GM21381 (cell line): ENCODE measurements around the gene VAV3.

ENCODE experiments used
- ATAC-seq: cut with Tn5 transposase; IDR thresholded peaks from one replicate; pipeline ENCODE4 v1.9.1; 2021; ENCODE audit warnings: mild to moderate bottlenecking, moderate library complexity; ENCODE audit not compliant: unreplicated experiment

VAV3 gene

DNA sequence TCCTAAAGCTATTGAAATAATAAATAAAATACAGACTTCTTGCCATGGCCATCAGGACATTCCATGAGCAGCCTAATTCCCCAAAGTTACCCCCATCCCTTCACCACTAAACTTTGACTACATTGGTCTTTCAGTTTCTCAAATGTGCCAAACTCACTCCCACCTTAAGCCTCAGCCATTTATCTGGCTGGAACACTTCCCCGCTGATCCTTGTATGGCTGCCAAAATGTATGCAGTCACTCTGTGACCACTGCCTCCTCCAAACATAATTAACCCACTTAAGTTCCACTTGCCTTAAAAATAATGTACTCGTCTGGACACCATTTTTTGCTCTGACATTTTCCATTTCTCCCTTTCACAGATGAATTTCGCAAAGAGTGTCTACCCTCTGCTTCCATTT, 416.7 kb downstream of the VAV3 start:
- ATAC-seq: no peak

DNA sequence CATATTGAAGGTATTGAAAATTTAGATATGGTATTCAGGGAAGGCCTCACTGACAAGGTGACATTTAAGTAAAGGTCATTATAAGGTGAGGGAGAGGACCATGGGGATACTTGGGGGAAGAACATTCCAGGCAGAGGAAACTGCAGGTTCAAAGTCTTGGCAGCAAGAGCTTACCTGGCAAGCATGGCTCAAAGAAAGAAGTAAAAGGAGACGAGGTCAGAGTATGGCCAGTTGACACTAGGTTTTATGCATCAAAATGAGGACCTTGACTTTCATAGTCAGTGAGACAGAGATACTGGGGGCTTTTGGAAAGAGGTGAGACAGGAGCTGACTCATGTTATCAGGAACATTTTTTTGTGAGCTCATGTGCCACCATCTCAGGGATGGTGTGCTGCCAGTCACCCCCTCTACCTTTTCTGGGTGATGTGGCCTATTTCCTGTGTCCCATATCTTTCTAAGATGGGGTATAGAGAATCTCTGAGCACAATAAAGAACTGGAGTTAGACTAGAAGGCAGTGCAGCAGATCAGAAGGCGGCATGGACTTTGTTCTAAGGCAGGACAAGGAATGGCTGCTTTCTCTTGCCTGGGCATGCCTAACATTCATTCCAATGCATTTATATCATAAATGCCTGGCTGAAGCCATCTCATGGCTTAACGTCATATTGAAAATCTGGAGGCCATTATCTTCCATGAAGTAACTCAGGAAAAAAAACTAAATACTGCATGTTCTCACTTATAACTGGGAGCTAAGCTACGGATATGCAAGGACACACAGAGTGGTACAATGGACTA, 417.4 kb downstream of the VAV3 start:
- ATAC-seq: no peak

DNA sequence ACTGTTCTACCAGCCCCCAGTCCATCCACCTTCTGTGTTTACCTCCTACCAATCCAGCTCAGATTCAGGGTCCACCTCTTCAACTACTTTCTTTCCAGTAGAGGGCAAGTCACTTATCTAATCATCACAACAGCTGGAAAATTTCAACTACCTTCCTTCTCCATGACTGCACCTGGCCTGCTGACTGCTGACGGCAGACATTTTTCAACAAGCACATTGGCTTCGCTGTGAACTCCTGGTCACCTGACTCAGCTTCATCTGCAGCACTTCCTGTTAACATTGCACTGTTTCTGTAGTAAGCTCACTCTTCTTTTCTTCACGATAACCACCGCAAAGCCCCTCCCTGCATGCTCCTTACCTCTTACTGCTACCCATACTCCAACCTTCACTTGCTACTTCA, 418.4 kb downstream of the VAV3 start:
- ATAC-seq: no peak

DNA sequence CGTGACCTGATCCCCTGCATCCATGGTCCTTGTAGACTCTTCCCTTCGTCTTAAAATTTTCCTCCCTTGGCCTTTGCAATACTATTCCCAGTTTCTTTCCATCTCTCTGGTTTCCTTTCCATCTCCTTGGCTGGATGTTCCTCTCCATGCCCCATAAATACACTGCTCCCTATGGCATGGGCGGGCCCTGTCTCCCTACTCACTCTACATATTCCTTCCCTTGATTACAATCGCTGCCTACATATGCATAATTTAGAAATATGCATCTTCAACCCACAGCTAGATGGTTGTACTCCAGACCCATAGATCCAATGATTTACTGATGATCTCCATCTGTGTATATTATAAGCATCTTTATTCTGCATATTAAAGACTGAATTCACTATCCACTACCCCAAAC, 419.1 kb downstream of the VAV3 start:
- no peak for ATAC-seq

DNA sequence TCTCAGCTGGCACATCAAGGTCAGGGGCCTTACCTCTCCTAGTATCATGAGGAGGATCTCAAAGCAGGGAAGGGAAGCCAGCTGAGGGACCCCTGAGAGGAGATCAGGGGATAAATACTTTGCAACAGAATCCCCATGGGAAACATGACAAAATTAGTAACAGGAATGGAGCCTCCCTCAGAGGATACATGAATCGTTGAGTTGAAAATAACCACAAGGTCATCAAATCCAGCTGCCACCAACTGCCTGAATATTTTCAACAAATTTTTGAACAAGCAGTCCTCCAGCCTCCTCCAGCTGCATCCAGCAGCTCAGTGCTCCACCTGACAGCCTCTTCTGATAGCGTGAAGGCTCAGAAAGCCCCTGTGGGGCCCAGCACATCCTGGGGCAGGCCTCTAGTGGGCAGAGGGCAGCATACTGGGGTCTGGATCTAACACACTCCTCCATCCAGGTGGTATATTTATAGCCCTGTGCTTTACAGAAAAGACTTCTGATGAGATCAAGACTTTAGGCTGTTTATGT, 419.9 kb downstream of the VAV3 start:
- ATAC-seq: no peak

DNA sequence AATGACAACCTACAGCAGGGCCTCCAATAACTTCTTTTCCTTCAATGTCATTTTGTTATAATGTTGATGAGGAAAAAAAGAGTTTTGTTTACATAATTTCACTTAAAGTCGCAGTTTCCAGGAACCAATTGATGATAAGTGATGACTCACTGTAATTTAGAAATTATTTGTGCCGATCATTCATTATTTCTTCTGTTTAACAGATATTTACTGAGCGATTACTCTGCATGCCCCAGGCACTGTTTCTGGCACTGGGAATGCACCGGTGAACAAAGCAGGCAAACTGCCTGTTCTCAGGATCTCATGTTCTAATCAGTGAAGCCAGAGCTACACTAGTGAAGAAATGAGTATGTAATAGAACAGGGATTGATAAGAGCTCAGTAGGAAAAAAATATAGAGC, 420.7 kb downstream of the VAV3 start:
- no peak for ATAC-seq

DNA sequence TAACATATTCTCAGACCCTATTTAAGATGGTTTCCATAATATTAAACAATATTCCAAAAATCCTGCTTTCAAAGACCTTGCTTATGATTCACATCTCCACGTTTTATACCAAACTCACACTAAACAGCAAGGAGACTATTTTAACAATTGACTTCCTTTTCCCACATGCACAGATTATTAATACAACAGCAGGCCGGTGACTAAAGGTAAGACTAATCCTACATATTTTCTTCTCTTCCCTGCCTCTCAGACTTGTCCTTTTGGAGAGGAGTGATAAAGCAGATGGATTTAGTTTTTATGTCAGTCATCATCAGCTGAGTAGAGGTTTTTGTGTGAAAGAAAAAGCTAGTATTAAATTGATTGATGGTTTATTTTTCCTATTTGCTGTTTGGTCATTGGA, 423.6 kb downstream of the VAV3 start:
- no peak for ATAC-seq

DNA sequence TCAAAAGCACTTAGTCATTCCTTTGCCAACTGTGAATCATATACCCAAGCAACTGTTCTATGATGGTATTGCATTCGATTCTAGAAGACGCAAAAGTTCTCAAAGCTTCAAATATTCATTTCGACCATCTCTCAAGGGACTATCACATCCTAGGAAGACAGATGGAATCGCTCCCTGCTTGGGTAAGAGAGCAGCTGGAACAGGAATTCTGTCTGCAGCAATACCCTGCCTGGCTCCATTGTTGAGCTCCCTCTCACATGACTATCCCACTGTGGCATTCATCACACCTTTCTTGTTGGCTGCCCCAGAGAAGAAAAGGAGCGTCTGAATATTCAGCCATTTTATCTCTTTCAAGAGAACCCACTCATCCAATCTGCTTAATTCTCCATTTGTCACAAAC, 426.5 kb downstream of the VAV3 start:
- no peak for ATAC-seq

- no peak for ATAC-seq
Observed at GRCh38 chr1:107536266-107536665, 428.7 kb downstream of the VAV3 start.

DNA sequence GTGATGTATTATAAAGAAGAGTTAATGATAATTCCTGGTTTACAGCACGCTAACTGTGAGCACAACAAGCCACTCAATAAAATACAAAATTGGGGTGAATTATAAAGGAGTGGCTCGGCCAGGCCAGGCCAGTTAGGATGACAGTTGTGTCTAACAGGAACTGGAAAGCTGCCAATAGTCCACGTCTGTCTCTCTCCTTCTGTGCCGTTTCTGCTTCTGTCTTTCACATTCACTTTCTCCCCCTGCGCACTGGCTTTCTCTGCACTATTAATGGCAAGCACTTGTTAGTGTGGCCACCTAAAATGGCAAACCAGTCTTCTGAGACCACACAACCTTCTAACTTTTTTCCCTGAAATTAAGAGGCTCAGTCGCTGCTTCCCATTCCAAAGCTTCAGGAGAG, 429.9 kb downstream of the VAV3 start:
- ATAC-seq: no peak

GRCh38 chr1:107534632-107535031, 430.3 kb downstream of the VAV3 start:
- no peak for ATAC-seq

DNA sequence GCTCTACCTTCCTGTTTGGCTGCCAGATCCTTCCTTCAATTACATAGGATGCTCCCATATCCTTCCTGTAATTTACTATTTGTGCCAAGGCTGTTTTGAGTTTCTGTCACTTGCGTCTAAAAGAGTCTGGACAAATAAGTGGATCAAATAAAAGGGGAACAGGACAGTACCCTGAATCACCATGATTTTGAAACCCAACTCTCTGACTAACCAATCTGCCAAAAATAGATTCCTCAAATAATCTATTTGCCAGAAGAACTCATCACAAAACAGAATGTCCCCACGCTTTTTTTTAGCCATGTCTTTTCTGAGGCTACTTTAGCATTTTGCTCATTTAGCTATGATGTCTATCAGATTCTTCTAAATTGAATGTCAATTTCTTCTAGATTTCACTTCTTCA, 431.5 kb downstream of the VAV3 start:
- ATAC-seq: no peak

DNA sequence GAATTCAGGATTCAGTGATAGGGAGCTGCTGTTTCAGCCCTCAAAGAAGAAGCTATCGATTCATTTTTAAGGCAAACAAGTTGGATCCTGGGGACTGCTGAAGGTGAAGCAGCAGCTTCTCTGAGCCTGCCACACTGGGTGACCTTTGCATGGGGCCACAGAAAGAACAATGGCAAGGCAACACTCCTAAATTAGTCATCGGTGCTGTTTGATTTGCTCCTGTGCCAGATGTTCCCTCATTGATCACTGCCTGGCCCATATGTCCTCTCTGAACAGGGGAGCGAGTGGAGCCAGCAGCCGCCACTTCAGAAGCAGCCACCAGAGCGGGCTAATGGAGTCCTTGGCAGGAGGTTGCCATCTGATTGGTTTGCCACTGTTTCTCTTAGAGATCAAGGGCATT, 432.7 kb downstream of the VAV3 start:
- ATAC-seq: no peak

- ATAC-seq: no peak
Observed at GRCh38 chr1:107531065-107531908, 433.7 kb downstream of the VAV3 start.

DNA sequence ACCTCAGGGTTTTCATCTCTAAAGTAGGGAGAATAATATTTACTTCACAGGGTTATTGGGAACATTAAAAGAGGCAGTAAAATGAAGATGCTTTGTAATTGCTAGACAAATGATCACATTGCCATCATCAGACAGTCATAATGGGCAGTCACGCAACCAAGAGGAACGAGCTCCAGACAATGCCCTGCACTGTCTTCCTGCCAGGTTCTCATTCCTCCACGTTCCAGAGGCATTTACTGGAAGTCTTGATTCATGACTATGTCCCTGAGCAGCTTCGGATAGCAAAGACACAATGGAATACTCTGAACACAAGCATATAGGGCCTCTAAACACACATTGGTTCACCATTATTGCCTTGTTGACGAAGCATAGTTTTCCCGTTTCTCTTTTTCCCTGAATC, 434.4 kb downstream of the VAV3 start:
- ATAC-seq: no peak

- ATAC-seq: peak; percentile 99
Observed at GRCh38 chr1:107529511-107530149, 435.4 kb downstream of the VAV3 start.

GRCh38 chr1:107526524-107527198, 438.3 kb downstream of the VAV3 start:
- ATAC-seq: no peak

DNA sequence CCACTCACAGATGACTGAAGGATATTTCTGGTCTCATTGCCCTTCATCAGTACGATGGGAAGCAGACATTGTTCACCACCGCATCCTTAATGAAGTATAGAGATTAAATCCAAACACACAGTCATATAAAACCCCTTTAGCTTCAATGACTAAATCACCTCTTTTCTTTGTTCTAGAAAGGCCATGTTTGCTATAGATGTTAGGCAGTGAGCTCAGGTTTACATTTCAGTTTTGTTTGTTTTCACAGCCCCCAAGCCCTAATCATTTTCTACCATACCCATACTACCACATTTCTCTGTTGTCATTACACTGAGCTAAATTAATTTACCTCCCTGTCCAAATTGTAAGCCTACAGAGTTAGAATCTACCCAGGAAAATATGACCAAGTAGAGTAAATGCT, 439.0 kb downstream of the VAV3 start:
- ATAC-seq: no peak

GRCh38 chr1:107525145-107525544, 439.8 kb downstream of the VAV3 start:
- ATAC-seq: no peak

- no peak for ATAC-seq
Observed at GRCh38 chr1:107524301-107524700, 440.7 kb downstream of the VAV3 start.

DNA sequence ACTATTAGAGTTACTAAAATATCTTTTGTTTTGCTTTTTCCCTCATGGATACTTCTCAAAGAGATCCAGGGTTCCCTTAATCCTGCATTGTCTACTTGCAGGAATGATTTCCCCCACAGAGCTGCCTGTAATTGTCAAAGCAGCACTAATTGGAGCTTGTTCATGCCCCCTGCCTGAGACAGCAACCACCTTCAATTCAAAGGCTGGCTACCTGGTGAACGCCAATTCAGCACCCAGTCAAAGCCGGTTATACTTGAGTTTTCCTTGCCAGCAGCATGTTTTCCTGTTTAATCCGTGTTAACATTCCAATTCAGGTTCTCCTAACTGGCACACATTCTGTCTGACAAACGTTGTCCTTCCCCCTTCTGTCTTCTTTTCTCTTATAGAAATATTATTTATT, 441.2 kb downstream of the VAV3 start:
- ATAC-seq: no peak
